Endothelial cell of umbilical vein (primary cell): ENCODE measurements around the gene RABGAP1. TPM values are rescaled to one million over a fixed set of nuclear protein-coding genes. Genes with fewer than 3 reads are reported as not detected.

Source experiments
- BruUV-seq: library from RNA; stranded (reverse); fragments of 400-500 nt; replicated peaks from 2 replicates; lab custom pipeline; 2021; lab: Mats Ljungman, UMichigan
- CTCF ChIA-PET: fragments of 300-600, 350-600 bp; sonication (Branson Sonifier 250); formaldehyde crosslinking; loops from one replicate; lab custom pipeline; 2021; ENCODE audit warnings: antibody characterized with exemption, inconsistent platforms; lab: Charles Lee
- POLR2A ChIA-PET: fragments of 300-600, 350-600 bp; sonication (Branson Sonifier 250); formaldehyde crosslinking; loops from one replicate; lab custom pipeline; 2021; ENCODE audit warnings: antibody characterized with exemption, inconsistent platforms; lab: Charles Lee
- DNase-seq: peaks from one replicate; pipeline ENCODE4 v3.0.0-alpha.2; 2011; ENCODE audit warnings: low read depth, low spot score
- FAIRE-seq: peaks from 2 replicates; lab custom pipeline; 2011; peaks lifted over from hg19 to GRCh38; lab: Jason Lieb, UNC
- H2AFZ ChIP-seq: 2 replicates; pipeline ENCODE4 v1.6.0; 2012; ENCODE audit warnings: low read depth, low read length, control low read depth, inconsistent platforms
- H3K27ac ChIP-seq: 2 replicates; pipeline ENCODE4 v1.5.1; 2011; ENCODE audit warnings: low read depth, mild to moderate bottlenecking, control low read depth, low read length, moderate library complexity; ENCODE audit not compliant: insufficient read depth
- H3K27me3 ChIP-seq, 2 experiments: 2 replicates each; pipeline versions ENCODE4 v1.6.0 to v1.6.1; 2011; ENCODE audit warnings: low read length in 2 of 2, mixed read lengths in 1 of 2; ENCODE audit not compliant: control insufficient read depth in 2 of 2, insufficient read depth in 2 of 2
- H3K36me3 ChIP-seq, 2 experiments: 2 replicates in 1 of 2; 3 replicates in 1 of 2; pipeline ENCODE4 v1.5.1; 2011; ENCODE audit warnings: low read length in 2 of 2, mild to moderate bottlenecking in 1 of 2, moderate library complexity in 1 of 2; ENCODE audit not compliant: control insufficient read depth in 2 of 2, insufficient read depth in 2 of 2; ENCODE audit errors: extremely low read depth in 1 of 2
- H3K4me1 ChIP-seq: 3 replicates; pipeline ENCODE4 v1.5.1; 2011; ENCODE audit warnings: mild to moderate bottlenecking, low read length; ENCODE audit not compliant: control insufficient read depth, insufficient read depth; ENCODE audit errors: extremely low read depth
- H3K4me2 ChIP-seq: 2 replicates; pipeline ENCODE4 v1.6.1; 2011; ENCODE audit warnings: low read length, control low read depth, mixed read lengths; ENCODE audit not compliant: insufficient read depth
- H3K4me3 ChIP-seq, 3 experiments: fragments of 200-600 bp in 1 of 3; sonication (generic), shearing (Covaris generic) in 1 of 3; replicated peaks in 1 of 3; 2 replicates each; pipeline ENCODE4 v1.5.1; 2011 to 2016; ENCODE audit warnings: control low read depth in 3 of 3, low read length in 3 of 3, mild to moderate bottlenecking in 2 of 3, inconsistent platforms in 1 of 3, low read depth in 1 of 3, moderate library complexity in 1 of 3; ENCODE audit not compliant: insufficient read depth in 1 of 3
- H3K79me2 ChIP-seq: 2 replicates; pipeline ENCODE4 v1.6.0; 2012; ENCODE audit warnings: low read length, inconsistent platforms; ENCODE audit not compliant: control insufficient read depth, insufficient read depth
- H3K9ac ChIP-seq: replicated peaks from 2 replicates; pipeline ENCODE3; 2011; ENCODE audit warnings: low read length, control low read depth; ENCODE audit not compliant: insufficient read depth; ENCODE audit errors: extremely low read depth
- H3K9me1 ChIP-seq: replicated peaks from 3 replicates; pipeline ENCODE4 v1.6.0; 2011; ENCODE audit warnings: mild to moderate bottlenecking, low read length; ENCODE audit not compliant: control insufficient read depth, insufficient read depth; ENCODE audit errors: extremely low read depth
- H3K9me3 ChIP-seq: replicated peaks from 2 replicates; pipeline ENCODE4 v1.5.1; 2012; ENCODE audit warnings: low read length, inconsistent platforms; ENCODE audit not compliant: control insufficient read depth, insufficient read depth
- H4K20me1 ChIP-seq: replicated peaks from 2 replicates; pipeline ENCODE3; 2011; ENCODE audit warnings: mild to moderate bottlenecking, low read length; ENCODE audit not compliant: control insufficient read depth, insufficient read depth; ENCODE audit errors: extremely low read depth
- EZH2 ChIP-seq: IDR thresholded peaks from 2 replicates; pipeline ENCODE4 v1.6.1; 2012; ENCODE audit warnings: borderline replicate concordance, low read depth, mild to moderate bottlenecking, moderate library complexity, low read length, inconsistent platforms; ENCODE audit not compliant: severe bottlenecking
- FOS ChIP-seq: IDR thresholded peaks from 2 replicates; pipeline ENCODE4 v1.6.1; 2011; ENCODE audit warnings: mild to moderate bottlenecking, low read length, moderate library complexity, borderline replicate concordance; ENCODE audit not compliant: insufficient read depth
- GATA2 ChIP-seq: IDR thresholded peaks from 2 replicates; pipeline ENCODE4 v1.7.0; 2011; ENCODE audit warnings: low read depth, mild to moderate bottlenecking, moderate library complexity, mixed read lengths, low read length; ENCODE audit not compliant: insufficient read length, insufficient read depth
- JUN ChIP-seq: IDR thresholded peaks from 2 replicates; pipeline ENCODE4 v1.6.1; 2011; ENCODE audit warnings: borderline replicate concordance, low read depth; ENCODE audit not compliant: insufficient read length, insufficient read depth
- MYC ChIP-seq: IDR thresholded peaks from one replicate; pipeline ENCODE4 v1.6.1; 2011; ENCODE audit warnings: mild to moderate bottlenecking, low read depth, low read length
- POLR2A ChIP-seq: IDR thresholded peaks from 2 replicates; pipeline ENCODE4 v1.6.1; 2012; ENCODE audit warnings: low read depth, mild to moderate bottlenecking, control low read depth, low read length
- POLR2AphosphoS5 ChIP-seq: IDR thresholded peaks from 2 replicates; pipeline ENCODE4 v1.6.1; 2012; ENCODE audit warnings: low read depth, mild to moderate bottlenecking, control low read depth, low read length, moderate library complexity; ENCODE audit not compliant: insufficient read depth
- dilution Hi-C: fragments of 300-500 bp; cut with MboI; formaldehyde crosslinking; loops from one replicate; pipeline ENCODE4 v1.15.0; 2019; ENCODE audit warnings: low sequenced_read_pairs; ENCODE audit not compliant: extremely low pct_ligation_motif_present
- intact Hi-C: fragments of 100-400 bp; cut with micrococcal nuclease; formaldehyde crosslinking; loops from one replicate; pipeline ENCODE4 v1.10.0; 2022
- polyA plus RNA-seq, 4 experiments: library from polyadenylated mRNA; depleted of rRNA in 3 of 4; stranded (reverse) in 3 of 4; unstranded in 1 of 4; fragments of >200 nt; gene quantifications; 2 replicates each; pipeline versions ENCODE4 v1.2.1 to v1.2.3, GENCODE V29; 2011 to 2012; ENCODE audit warnings: missing spikeins in 1 of 4
- total RNA-seq: library from RNA; stranded (reverse); gene quantifications from 2 replicates; pipeline ENCODE4 v1.2.3, GENCODE V29; 2021
- TF ChIP-seq, protein P1 (sequence below), 2 donors: IDR thresholded peaks; 1 replicate in 1 of 2; 2 replicates in 1 of 2; pipeline ENCODE4 v1.5.1; 2011; ENCODE audit warnings: low read length in 2 of 2, mild to moderate bottlenecking in 2 of 2, moderate library complexity in 2 of 2, control low read depth in 1 of 2, inconsistent platforms in 1 of 2, low read depth in 1 of 2; ENCODE audit not compliant: insufficient read depth in 1 of 2; ENCODE audit errors: extremely low read depth in 1 of 2
- TF ChIP-seq, protein P2 (sequence below): IDR thresholded peaks from 2 replicates; pipeline ENCODE4 v1.6.1; 2011; ENCODE audit not compliant: insufficient read depth, insufficient read length

RABGAP1 gene
- total and polyA plus RNA-seq, 2 donors (not counting 3 experiments of a cell fraction or from before 2014, with no cell fraction given): 19.0 to 53.6 TPM

DNA sequence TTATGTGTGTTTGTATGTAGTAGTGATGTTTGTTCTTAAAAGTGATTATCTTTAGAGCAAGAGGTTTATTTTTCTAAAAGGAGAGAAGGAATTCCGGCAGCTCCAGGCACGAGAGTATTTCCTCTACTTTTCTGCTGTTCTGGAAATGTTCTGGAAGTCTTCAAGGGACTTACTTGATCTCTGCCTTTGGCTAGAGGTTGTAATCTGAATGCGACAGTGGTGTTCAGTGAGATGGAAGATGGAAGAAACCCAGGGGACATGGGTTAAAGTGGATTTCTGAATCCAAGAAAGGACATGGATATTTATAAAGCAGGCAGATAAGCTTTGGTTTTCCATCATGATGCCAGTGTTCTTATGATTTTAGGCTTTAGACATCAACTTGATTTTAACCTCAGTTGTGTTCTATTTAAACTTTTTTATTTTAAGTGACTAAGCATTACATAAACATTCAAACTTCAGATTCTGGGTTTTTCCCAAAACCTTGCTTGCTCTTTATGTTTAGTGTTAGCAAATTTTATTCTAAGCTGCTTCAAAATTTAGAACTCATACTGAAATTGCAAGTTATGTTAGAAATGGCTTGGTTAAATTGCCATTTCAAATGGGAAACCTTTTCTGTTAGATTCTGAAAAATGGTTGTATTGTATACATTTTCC is 96.2 kb downstream of the RABGAP1 start:
- no peaks in the 10 kb centered on the region for H3K9me3 ChIP-seq
- FAIRE-seq (no peak), DNase-seq (no peak)
- H3K79me2 ChIP-seq: no peaks in the 10 kb centered on the region
- BruUV-seq: no TSS peak
- H3K4me1 ChIP-seq: peaks cover 10% of the 10 kb centered on the region
- ChIA-PET CTCF (interaction anchor here (0.9 to 1.0 kb wide), 2 partner anchors 16 to 35 kb away, joined by 3 to 4 read pairs; no protein-coding TSS in a partner anchor), POLR2A (no interaction called here)
- dilution Hi-C loops (no loop called here), intact Hi-C loops (no loop called here)
- TF ChIP-seq, protein P1, sequence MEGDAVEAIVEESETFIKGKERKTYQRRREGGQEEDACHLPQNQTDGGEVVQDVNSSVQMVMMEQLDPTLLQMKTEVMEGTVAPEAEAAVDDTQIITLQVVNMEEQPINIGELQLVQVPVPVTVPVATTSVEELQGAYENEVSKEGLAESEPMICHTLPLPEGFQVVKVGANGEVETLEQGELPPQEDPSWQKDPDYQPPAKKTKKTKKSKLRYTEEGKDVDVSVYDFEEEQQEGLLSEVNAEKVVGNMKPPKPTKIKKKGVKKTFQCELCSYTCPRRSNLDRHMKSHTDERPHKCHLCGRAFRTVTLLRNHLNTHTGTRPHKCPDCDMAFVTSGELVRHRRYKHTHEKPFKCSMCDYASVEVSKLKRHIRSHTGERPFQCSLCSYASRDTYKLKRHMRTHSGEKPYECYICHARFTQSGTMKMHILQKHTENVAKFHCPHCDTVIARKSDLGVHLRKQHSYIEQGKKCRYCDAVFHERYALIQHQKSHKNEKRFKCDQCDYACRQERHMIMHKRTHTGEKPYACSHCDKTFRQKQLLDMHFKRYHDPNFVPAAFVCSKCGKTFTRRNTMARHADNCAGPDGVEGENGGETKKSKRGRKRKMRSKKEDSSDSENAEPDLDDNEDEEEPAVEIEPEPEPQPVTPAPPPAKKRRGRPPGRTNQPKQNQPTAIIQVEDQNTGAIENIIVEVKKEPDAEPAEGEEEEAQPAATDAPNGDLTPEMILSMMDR (IDR thresholded peaks at IDR 0.05; ENCODE audit: extremely low read depth in 1 of 2, insufficient read depth in 1 of 2, low read depth in 1 of 2, low read length in 2 of 2): no peak
- TF ChIP-seq GATA2 (no peak), POLR2A (no peak), JUN (no peak), EZH2 (no peak), POLR2AphosphoS5 (no peak), MYC (no peak), FOS (no peak)
- TF ChIP-seq, protein P2, sequence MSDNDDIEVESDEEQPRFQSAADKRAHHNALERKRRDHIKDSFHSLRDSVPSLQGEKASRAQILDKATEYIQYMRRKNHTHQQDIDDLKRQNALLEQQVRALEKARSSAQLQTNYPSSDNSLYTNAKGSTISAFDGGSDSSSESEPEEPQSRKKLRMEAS: no peak
- no peak overlapping the region for H2AFZ ChIP-seq
- H3K36me3 ChIP-seq: peaks cover 3 to 6% of the 10 kb centered on the region in 2 experiments
- H4K20me1 ChIP-seq: no peaks in the 10 kb centered on the region
- H3K9ac ChIP-seq: no peak overlapping the region
- no peak overlapping the region for H3K4me2 ChIP-seq
- H3K4me3 ChIP-seq: no peak overlapping the region
- H3K27ac ChIP-seq: no peak overlapping the region
- H3K27me3 ChIP-seq: no peaks in the 10 kb centered on the region
- no peaks in the 10 kb centered on the region for H3K9me1 ChIP-seq
